ENCODE results near the gene NDUFA12. TPM values are rescaled to one million over a fixed set of nuclear protein-coding genes. Genes with fewer than 3 reads are reported as not detected.

The NDUFA12 gene
- total and polyA plus RNA-seq, 5 donors from 2014 or later = 67.6 to 488 (median 299) TPM

- no peak overlapping the region for H3K4me3 ChIP-seq (ENCODE audit: low read depth, low read length)
- H3K36me3 ChIP-seq (ENCODE audit: control insufficient read depth, insufficient read depth, low read length) = peaks cover 6% of the 10 kb centered on the region
- peak in 1 of 3 donors; percentile 35 for DNase-seq
- Mint-ChIP-seq H3K4me3 (no peak overlapping the region), H3K36me3 (peaks cover 27% of the 10 kb centered on the region), H3K9me3 (no peaks in the 10 kb centered on the region), H3K4me1 (peaks cover 31 to 63% (median 40%) of the 10 kb centered on the region in 4 donors), H3K27me3 (no peaks in the 10 kb centered on the region), H3K27ac (peak overlapping the region in 2 of 3 donors; percentile 33 to 82)
- no peaks in the 10 kb centered on the region for H3K9me3 ChIP-seq (ENCODE audit: control insufficient read depth in 2 of 2, low read length in 2 of 2)
- peaks cover 3% of the 10 kb centered on the region for H3K4me1 ChIP-seq (ENCODE audit: control insufficient read depth, insufficient read depth, low read length, poor library complexity, severe bottlenecking)
- no peaks in the 10 kb centered on the region for H3K27me3 ChIP-seq (ENCODE audit: control insufficient read depth, insufficient read depth, low read length)
- ATAC-seq (ENCODE audit: low read depth in 2 of 2) = no peak
- no peak overlapping the region for H3K27ac ChIP-seq (ENCODE audit: insufficient read depth, low read length, poor library complexity, severe bottlenecking)
These were observed 22.9 kb downstream of the NDUFA12 start for GRCh38 chr12:94980577-94980976.

- Mint-ChIP-seq H3K9me3 (no peaks in the 10 kb centered on the region), H3K27me3 (no peaks in the 10 kb centered on the region), H3K36me3 (peaks cover 30% of the 10 kb centered on the region), H3K27ac (peak overlapping the region in 1 of 3 donors; percentile 24), H3K4me3 (no peak overlapping the region), H3K4me1 (peaks cover 37 to 61% (median 42%) of the 10 kb centered on the region in 4 donors)
- Histone ChIP-seq H3K36me3 (ENCODE audit: control insufficient read depth, insufficient read depth, low read length) (peaks cover 6% of the 10 kb centered on the region), H3K9me3 (ENCODE audit: control insufficient read depth in 2 of 2, low read length in 2 of 2) (no peaks in the 10 kb centered on the region), H3K27me3 (ENCODE audit: control insufficient read depth, insufficient read depth, low read length) (no peaks in the 10 kb centered on the region), H3K4me1 (ENCODE audit: control insufficient read depth, insufficient read depth, low read length, poor library complexity, severe bottlenecking) (peaks cover 3% of the 10 kb centered on the region), H3K4me3 (ENCODE audit: low read depth, low read length) (no peak overlapping the region), H3K27ac (ENCODE audit: insufficient read depth, low read length, poor library complexity, severe bottlenecking) (no peak overlapping the region)
- ATAC-seq (ENCODE audit: low read depth in 2 of 2) (no peak), DNase-seq (no peak)
These were observed 23.6 kb downstream of the NDUFA12 start for GRCh38 chr12:94979941-94980340.

- DNase-seq = no peak
- Mint-ChIP-seq H3K4me3 (no peak overlapping the region), H3K36me3 (peaks cover 30% of the 10 kb centered on the region), H3K9me3 (no peaks in the 10 kb centered on the region), H3K27ac (peak overlapping the region in 2 of 3 donors; percentile 59 to 71), H3K4me1 (peaks cover 30 to 48% (median 37%) of the 10 kb centered on the region in 4 donors), H3K27me3 (no peaks in the 10 kb centered on the region)
- no peaks in the 10 kb centered on the region for H3K36me3 ChIP-seq (ENCODE audit: control insufficient read depth, insufficient read depth, low read length)
- H3K4me3 ChIP-seq (ENCODE audit: low read depth, low read length) = no peak overlapping the region
- H3K4me1 ChIP-seq (ENCODE audit: control insufficient read depth, insufficient read depth, low read length, poor library complexity, severe bottlenecking) = no peaks in the 10 kb centered on the region
- no peaks in the 10 kb centered on the region for H3K27me3 ChIP-seq (ENCODE audit: control insufficient read depth, insufficient read depth, low read length)
- ATAC-seq (ENCODE audit: low read depth in 2 of 2) = no peak
- no peaks in the 10 kb centered on the region for H3K9me3 ChIP-seq (ENCODE audit: control insufficient read depth in 2 of 2, low read length in 2 of 2)
- H3K27ac ChIP-seq (ENCODE audit: insufficient read depth, low read length, poor library complexity, severe bottlenecking) = no peak overlapping the region
These were observed 25.6 kb downstream of the NDUFA12 start for GRCh38 chr12:94977766-94978468.

GRCh38 chr12:94973221-94973620 lies 30.3 kb downstream of the NDUFA12 start:
- Histone ChIP-seq H3K36me3 (ENCODE audit: control insufficient read depth, insufficient read depth, low read length) (peaks cover 17% of the 10 kb centered on the region), H3K9me3 (ENCODE audit: control insufficient read depth in 2 of 2, low read length in 2 of 2) (no peaks in the 10 kb centered on the region), H3K4me1 (ENCODE audit: control insufficient read depth, insufficient read depth, low read length, poor library complexity, severe bottlenecking) (no peaks in the 10 kb centered on the region), H3K27ac (ENCODE audit: insufficient read depth, low read length, poor library complexity, severe bottlenecking) (no peak overlapping the region), H3K4me3 (ENCODE audit: low read depth, low read length) (no peak overlapping the region), H3K27me3 (ENCODE audit: control insufficient read depth, insufficient read depth, low read length) (no peaks in the 10 kb centered on the region)
- H3K36me3 Mint-ChIP-seq = peaks cover 44% of the 10 kb centered on the region
- ATAC-seq (ENCODE audit: low read depth in 2 of 2) = no peak
- no peaks in the 10 kb centered on the region for H3K27me3 Mint-ChIP-seq
- H3K9me3 Mint-ChIP-seq = no peaks in the 10 kb centered on the region
- DNase-seq = no peak
- peaks cover 9 to 27% (median 20%) of the 10 kb centered on the region in 4 donors for H3K4me1 Mint-ChIP-seq
- H3K4me3 Mint-ChIP-seq = no peak overlapping the region
- peak overlapping the region in 2 of 3 donors; percentile 52 to 59 for H3K27ac Mint-ChIP-seq

GRCh38 chr12:94972795-94973194 lies 30.7 kb downstream of the NDUFA12 start:
- Mint-ChIP-seq H3K4me1 (peaks cover 9 to 23% (median 15%) of the 10 kb centered on the region in 4 donors), H3K27me3 (no peaks in the 10 kb centered on the region), H3K36me3 (peaks cover 40% of the 10 kb centered on the region), H3K9me3 (no peaks in the 10 kb centered on the region), H3K4me3 (no peak overlapping the region), H3K27ac (peak overlapping the region in 2 of 3 donors; percentile 52 to 59)
- peaks cover 17% of the 10 kb centered on the region for H3K36me3 ChIP-seq (ENCODE audit: control insufficient read depth, insufficient read depth, low read length)
- H3K4me1 ChIP-seq (ENCODE audit: control insufficient read depth, insufficient read depth, low read length, poor library complexity, severe bottlenecking) = no peaks in the 10 kb centered on the region
- no peaks in the 10 kb centered on the region for H3K9me3 ChIP-seq (ENCODE audit: control insufficient read depth in 2 of 2, low read length in 2 of 2)
- H3K4me3 ChIP-seq (ENCODE audit: low read depth, low read length) = no peak overlapping the region
- DNase-seq (no peak), ATAC-seq (ENCODE audit: low read depth in 2 of 2) (no peak)
- H3K27ac ChIP-seq (ENCODE audit: insufficient read depth, low read length, poor library complexity, severe bottlenecking) = no peak overlapping the region
- no peaks in the 10 kb centered on the region for H3K27me3 ChIP-seq (ENCODE audit: control insufficient read depth, insufficient read depth, low read length)

GRCh38 chr12:94971923-94972322 lies 31.6 kb downstream of the NDUFA12 start:
- H3K4me1 Mint-ChIP-seq = peaks cover 7 to 14% (median 10%) of the 10 kb centered on the region in 4 donors
- Histone ChIP-seq H3K4me3 (ENCODE audit: low read depth, low read length) (no peak overlapping the region), H3K27me3 (ENCODE audit: control insufficient read depth, insufficient read depth, low read length) (no peaks in the 10 kb centered on the region), H3K9me3 (ENCODE audit: control insufficient read depth in 2 of 2, low read length in 2 of 2) (no peaks in the 10 kb centered on the region), H3K4me1 (ENCODE audit: control insufficient read depth, insufficient read depth, low read length, poor library complexity, severe bottlenecking) (no peaks in the 10 kb centered on the region), H3K27ac (ENCODE audit: insufficient read depth, low read length, poor library complexity, severe bottlenecking) (no peak overlapping the region), H3K36me3 (ENCODE audit: control insufficient read depth, insufficient read depth, low read length) (peaks cover 17% of the 10 kb centered on the region)
- ATAC-seq (ENCODE audit: low read depth in 2 of 2) = no peak
- no peak overlapping the region for H3K4me3 Mint-ChIP-seq
- DNase-seq = no peak
- no peak overlapping the region for H3K27ac Mint-ChIP-seq
- H3K36me3 Mint-ChIP-seq = peaks cover 43% of the 10 kb centered on the region
- H3K9me3 Mint-ChIP-seq = no peaks in the 10 kb centered on the region
- no peaks in the 10 kb centered on the region for H3K27me3 Mint-ChIP-seq

GRCh38 chr12:94970560-94970959 lies 32.9 kb downstream of the NDUFA12 start:
- ATAC-seq (ENCODE audit: low read depth in 2 of 2) (no peak), DNase-seq (no peak)
- Histone ChIP-seq H3K4me3 (ENCODE audit: low read depth, low read length) (no peak overlapping the region), H3K9me3 (ENCODE audit: control insufficient read depth in 2 of 2, low read length in 2 of 2) (no peaks in the 10 kb centered on the region), H3K36me3 (ENCODE audit: control insufficient read depth, insufficient read depth, low read length) (peaks cover 17% of the 10 kb centered on the region), H3K4me1 (ENCODE audit: control insufficient read depth, insufficient read depth, low read length, poor library complexity, severe bottlenecking) (no peaks in the 10 kb centered on the region), H3K27ac (ENCODE audit: insufficient read depth, low read length, poor library complexity, severe bottlenecking) (no peak overlapping the region), H3K27me3 (ENCODE audit: control insufficient read depth, insufficient read depth, low read length) (no peaks in the 10 kb centered on the region)
- Mint-ChIP-seq H3K27me3 (no peaks in the 10 kb centered on the region), H3K36me3 (peaks cover 40% of the 10 kb centered on the region), H3K27ac (no peak overlapping the region), H3K4me1 (peaks cover 3 to 10% (median 8%) of the 10 kb centered on the region in 4 donors), H3K9me3 (no peaks in the 10 kb centered on the region), H3K4me3 (no peak overlapping the region)

- peaks cover 0 to 5% (median 2%) of the 10 kb centered on the region in 4 donors for H3K4me1 Mint-ChIP-seq
- H3K36me3 ChIP-seq (ENCODE audit: control insufficient read depth, insufficient read depth, low read length) = peaks cover 17% of the 10 kb centered on the region
- no peaks in the 10 kb centered on the region for H3K4me1 ChIP-seq (ENCODE audit: control insufficient read depth, insufficient read depth, low read length, poor library complexity, severe bottlenecking)
- H3K9me3 Mint-ChIP-seq = no peaks in the 10 kb centered on the region
- H3K9me3 ChIP-seq (ENCODE audit: control insufficient read depth in 2 of 2, low read length in 2 of 2) = no peaks in the 10 kb centered on the region
- H3K27me3 ChIP-seq (ENCODE audit: control insufficient read depth, insufficient read depth, low read length) = no peaks in the 10 kb centered on the region
- no peak overlapping the region for H3K4me3 Mint-ChIP-seq
- H3K36me3 Mint-ChIP-seq = peaks cover 35% of the 10 kb centered on the region
- H3K27ac Mint-ChIP-seq = no peak overlapping the region
- ATAC-seq (ENCODE audit: low read depth in 2 of 2) = no peak
- no peak for DNase-seq
- H3K4me3 ChIP-seq (ENCODE audit: low read depth, low read length) = no peak overlapping the region
- H3K27me3 Mint-ChIP-seq = no peaks in the 10 kb centered on the region
- no peak overlapping the region for H3K27ac ChIP-seq (ENCODE audit: insufficient read depth, low read length, poor library complexity, severe bottlenecking)
These were observed 34.1 kb downstream of the NDUFA12 start for GRCh38 chr12:94969424-94969823.

Data from CD4-positive, CD25-positive, alpha-beta regulatory T cell (primary cell).